ENCODE data around the gene CD247. TPM values are rescaled to one million over a fixed set of nuclear protein-coding genes. Genes with fewer than 3 reads are reported as not detected.

CD247 gene
- total and polyA plus RNA-seq, 2 of the 13 experiments (the other 11 are each of a cell fraction or from before 2014, with no cell fraction given): 0.20 TPM; not detected in 1

DNA sequence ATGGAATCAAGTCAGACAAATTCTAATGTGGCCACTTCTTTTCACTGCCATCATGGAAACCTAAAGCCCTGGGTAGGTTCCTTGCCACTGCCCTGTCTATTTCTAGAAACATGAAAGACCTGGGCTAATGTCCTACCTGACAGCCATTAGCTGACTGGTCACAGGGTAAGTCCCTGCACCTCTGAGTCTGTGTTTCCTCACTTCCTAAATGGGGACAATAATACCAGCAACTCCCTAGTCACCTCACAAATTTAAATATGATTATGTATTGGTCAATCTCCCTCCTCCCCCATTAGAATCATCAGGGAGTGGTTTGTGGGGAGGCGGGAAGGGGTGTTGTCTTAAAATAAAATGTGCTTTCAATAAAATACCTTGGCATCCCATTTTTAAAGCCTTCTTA is 33.0 kb upstream of the CD247 start:
- Histone ChIP-seq H3K4me3 (replicated peaks in 1 of 3; ENCODE audit: insufficient read depth in 1 of 3, low read depth in 2 of 3, low read length in 3 of 3) (no peak overlapping the region), H4K20me1 (ENCODE audit: insufficient read depth, low read length) (no peaks in the 10 kb centered on the region), H3K27ac (ENCODE audit: extremely low read length, insufficient read depth, low read length) (no peak overlapping the region), H3K9me3 (ENCODE audit: low read length) (no peaks in the 10 kb centered on the region), H3K4me2 (ENCODE audit: low read depth, low read length) (no peak overlapping the region), H3K27me3 (ENCODE audit: control insufficient read depth in 1 of 2, insufficient read depth in 2 of 2, low read length in 2 of 2) (no peaks in the 10 kb centered on the region), H3K79me2 (ENCODE audit: insufficient read depth, low read length) (no peaks in the 10 kb centered on the region), H3K36me3 (replicated peaks in 1 of 2; ENCODE audit: control insufficient read depth in 1 of 2, insufficient read depth in 2 of 2, low read length in 2 of 2) (no peaks in the 10 kb centered on the region), H3K9ac (ENCODE audit: insufficient read depth, low read depth, low read length) (no peak overlapping the region), H2AFZ (ENCODE audit: low read length) (no peak overlapping the region), H3K4me1 (ENCODE audit: insufficient read depth, low read length) (peaks cover 7% of the 10 kb centered on the region)
- intact Hi-C loops (cut with micrococcal nuclease; ENCODE audit: unreplicated experiment) (no loop called here), in situ Hi-C loops (cut with HindIII; ENCODE audit: extremely low pct_ligation_motif_present, low pct_unique_long_range_greater_than_20kb) (no loop called here)
- CTCF ChIA-PET (ENCODE audit: low intra/inter-chr PET ratio, low total read pairs): no interaction called here
- BruUV-seq (replicated peaks): no TSS peak
- WGBS (ENCODE audit: low lambda C conversion rate): 100% methylated on average over 1 of the region's 1 CpG
- POLR2A ChIA-PET: interaction anchor here (1.1 kb wide), 1 partner anchor 12 kb away, joined by 3 read pairs; no protein-coding TSS in a partner anchor
- DNase-seq (ENCODE audit: low spot score) (no peak), FAIRE-seq (no peak), ATAC-seq (no peak)
- TF ChIP-seq ZNF17 (CRISPR knock-in tag; IDR thresholded peaks at IDR 0.05): no peak
- TF ChIP-seq CBX5 (CRISPR knock-in tag; IDR thresholded peaks at IDR 0.05; ENCODE audit: borderline replicate concordance): no peak
- TF ChIP-seq TBP (CRISPR knock-in tag; IDR thresholded peaks at IDR 0.05): no peak
- TF ChIP-seq SIN3A (IDR thresholded peaks at IDR 0.05; ENCODE audit: borderline replicate concordance, low read depth, low read length): no peak
- TF ChIP-seq, protein P1, sequence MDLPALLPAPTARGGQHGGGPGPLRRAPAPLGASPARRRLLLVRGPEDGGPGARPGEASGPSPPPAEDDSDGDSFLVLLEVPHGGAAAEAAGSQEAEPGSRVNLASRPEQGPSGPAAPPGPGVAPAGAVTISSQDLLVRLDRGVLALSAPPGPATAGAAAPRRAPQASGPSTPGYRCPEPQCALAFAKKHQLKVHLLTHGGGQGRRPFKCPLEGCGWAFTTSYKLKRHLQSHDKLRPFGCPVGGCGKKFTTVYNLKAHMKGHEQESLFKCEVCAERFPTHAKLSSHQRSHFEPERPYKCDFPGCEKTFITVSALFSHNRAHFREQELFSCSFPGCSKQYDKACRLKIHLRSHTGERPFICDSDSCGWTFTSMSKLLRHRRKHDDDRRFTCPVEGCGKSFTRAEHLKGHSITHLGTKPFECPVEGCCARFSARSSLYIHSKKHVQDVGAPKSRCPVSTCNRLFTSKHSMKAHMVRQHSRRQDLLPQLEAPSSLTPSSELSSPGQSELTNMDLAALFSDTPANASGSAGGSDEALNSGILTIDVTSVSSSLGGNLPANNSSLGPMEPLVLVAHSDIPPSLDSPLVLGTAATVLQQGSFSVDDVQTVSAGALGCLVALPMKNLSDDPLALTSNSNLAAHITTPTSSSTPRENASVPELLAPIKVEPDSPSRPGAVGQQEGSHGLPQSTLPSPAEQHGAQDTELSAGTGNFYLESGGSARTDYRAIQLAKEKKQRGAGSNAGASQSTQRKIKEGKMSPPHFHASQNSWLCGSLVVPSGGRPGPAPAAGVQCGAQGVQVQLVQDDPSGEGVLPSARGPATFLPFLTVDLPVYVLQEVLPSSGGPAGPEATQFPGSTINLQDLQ (CRISPR knock-in tag; IDR thresholded peaks at IDR 0.05): no peak
- TF ChIP-seq ZNF83 (CRISPR knock-in tag; IDR thresholded peaks at IDR 0.05; ENCODE audit: borderline replicate concordance): no peak
- TF ChIP-seq PTBP1 (IDR thresholded peaks at IDR 0.05; ENCODE audit: low read depth, low read length, poor library complexity, severe bottlenecking): no peak
- no peak for TF ChIP-seq HBP1 (CRISPR knock-in tag; IDR thresholded peaks at IDR 0.05; ENCODE audit: low read depth)
- no peak for TF ChIP-seq ZFP41 (CRISPR knock-in tag; IDR thresholded peaks at IDR 0.05; ENCODE audit: borderline replicate concordance)
- TF ChIP-seq ZNF512 (CRISPR knock-in tag; IDR thresholded peaks at IDR 0.05): no peak
- TF ChIP-seq, protein P2, sequence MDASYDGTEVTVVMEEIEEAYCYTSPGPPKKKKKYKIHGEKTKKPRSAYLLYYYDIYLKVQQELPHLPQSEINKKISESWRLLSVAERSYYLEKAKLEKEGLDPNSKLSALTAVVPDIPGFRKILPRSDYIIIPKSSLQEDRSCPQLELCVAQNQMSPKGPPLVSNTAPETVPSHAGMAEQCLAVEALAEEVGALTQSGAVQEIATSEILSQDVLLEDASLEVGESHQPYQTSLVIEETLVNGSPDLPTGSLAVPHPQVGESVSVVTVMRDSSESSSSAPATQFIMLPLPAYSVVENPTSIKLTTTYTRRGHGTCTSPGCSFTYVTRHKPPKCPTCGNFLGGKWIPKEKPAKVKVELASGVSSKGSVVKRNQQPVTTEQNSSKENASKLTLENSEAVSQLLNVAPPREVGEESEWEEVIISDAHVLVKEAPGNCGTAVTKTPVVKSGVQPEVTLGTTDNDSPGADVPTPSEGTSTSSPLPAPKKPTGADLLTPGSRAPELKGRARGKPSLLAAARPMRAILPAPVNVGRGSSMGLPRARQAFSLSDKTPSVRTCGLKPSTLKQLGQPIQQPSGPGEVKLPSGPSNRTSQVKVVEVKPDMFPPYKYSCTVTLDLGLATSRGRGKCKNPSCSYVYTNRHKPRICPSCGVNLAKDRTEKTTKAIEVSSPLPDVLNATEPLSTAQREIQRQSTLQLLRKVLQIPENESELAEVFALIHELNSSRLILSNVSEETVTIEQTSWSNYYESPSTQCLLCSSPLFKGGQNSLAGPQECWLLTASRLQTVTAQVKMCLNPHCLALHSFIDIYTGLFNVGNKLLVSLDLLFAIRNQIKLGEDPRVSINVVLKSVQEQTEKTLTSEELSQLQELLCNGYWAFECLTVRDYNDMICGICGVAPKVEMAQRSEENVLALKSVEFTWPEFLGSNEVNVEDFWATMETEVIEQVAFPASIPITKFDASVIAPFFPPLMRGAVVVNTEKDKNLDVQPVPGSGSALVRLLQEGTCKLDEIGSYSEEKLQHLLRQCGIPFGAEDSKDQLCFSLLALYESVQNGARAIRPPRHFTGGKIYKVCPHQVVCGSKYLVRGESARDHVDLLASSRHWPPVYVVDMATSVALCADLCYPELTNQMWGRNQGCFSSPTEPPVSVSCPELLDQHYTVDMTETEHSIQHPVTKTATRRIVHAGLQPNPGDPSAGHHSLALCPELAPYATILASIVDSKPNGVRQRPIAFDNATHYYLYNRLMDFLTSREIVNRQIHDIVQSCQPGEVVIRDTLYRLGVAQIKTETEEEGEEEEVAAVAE (CRISPR knock-in tag; IDR thresholded peaks at IDR 0.05; ENCODE audit: borderline replicate concordance): no peak
- no peak for TF ChIP-seq ZUFSP (CRISPR knock-in tag; IDR thresholded peaks at IDR 0.05; ENCODE audit: borderline replicate concordance)
